G401.6 (cell line): ENCODE data around the gene CERS1.

Experiments
- FAIRE-seq: peaks from 2 replicates; lab custom pipeline; 2012; peaks lifted over from hg19 to GRCh38; lab: Jason Lieb, UNC

CERS1 gene

DNA sequence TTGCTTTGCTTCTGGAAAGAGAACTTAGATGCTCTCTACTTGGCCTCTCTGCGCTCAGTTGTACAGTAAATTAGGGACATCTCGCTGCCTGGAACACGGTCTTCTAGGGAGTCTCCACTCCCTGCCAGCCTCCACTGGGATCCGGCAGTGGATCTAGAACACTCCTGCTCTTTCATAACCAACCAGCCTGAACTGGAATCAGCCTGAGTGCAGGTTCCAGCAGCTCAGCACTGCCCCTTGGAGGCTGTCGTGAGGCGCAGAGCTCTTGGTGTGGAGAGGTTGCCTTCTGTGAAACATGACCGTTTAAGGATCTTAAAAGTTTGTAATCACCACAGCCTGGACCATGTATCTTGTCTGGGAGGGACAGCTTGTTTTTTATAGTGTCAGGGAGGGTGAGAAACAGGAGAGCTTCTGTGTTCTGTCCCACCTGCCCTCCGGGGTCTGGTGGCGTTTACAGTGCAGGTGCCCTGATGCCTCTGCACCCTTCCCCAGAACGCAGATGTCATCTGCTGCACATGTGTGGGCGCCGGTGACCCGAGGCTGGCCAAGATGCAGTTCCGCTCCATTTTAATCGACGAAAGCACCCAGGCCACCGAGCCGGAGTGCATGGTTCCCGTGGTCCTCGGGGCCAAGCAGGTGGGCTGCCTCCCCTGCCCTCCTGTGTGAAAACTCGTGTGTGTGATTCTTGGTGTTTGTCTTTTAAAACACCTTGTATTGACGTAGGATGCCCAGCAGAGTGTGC, 39.4 kb downstream of the CERS1 start:
- FAIRE-seq: peak; percentile 78

DNA sequence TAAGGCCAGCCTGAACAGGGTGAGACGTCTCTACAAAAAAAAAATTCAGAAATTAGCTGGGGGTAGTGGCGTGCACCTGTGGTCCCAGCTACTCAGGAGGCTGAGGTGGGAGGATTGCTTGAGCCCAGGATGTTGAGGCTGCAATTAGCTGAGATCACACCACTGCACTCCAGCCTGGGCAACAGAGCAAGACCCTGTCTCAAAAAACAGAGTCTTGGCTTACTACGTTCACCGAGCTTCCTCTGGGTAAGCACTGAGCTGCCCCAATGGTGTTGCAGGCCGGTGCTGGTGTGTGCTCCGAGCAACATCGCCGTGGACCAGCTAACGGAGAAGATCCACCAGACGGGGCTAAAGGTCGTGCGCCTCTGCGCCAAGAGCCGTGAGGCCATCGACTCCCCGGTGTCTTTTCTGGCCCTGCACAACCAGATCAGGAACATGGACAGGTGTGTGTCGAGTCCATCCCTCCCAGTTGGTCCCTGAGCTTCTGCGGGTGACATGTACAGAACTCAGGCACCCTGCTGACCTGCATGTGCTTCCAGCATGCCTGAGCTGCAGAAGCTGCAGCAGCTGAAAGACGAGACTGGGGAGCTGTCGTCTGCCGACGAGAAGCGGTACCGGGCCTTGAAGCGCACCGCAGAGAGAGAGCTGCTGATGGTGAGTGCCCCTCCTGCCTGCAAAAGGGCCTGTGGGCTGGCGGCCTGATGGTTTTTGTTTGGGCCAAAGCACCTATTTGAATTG, 40.1 kb downstream of the CERS1 start:
- no peak for FAIRE-seq

DNA sequence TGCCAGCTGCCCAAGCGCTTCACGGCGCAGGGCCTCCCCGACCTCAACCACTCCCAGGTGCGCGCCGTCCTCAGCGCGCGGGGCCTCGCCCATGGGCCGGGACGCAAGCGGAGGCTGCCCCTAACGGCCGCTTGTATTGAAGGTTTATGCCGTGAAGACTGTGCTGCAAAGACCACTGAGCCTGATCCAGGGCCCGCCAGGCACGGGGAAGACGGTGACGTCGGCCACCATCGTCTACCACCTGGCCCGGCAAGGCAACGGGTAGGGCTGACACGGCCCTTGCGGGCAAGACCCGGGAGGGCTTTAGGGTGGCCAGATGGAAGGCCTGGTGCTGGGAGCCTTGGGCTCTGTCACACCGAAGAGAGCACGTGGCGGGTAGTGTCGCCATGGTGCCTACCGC, 41.0 kb downstream of the CERS1 start:
- FAIRE-seq: no peak

DNA sequence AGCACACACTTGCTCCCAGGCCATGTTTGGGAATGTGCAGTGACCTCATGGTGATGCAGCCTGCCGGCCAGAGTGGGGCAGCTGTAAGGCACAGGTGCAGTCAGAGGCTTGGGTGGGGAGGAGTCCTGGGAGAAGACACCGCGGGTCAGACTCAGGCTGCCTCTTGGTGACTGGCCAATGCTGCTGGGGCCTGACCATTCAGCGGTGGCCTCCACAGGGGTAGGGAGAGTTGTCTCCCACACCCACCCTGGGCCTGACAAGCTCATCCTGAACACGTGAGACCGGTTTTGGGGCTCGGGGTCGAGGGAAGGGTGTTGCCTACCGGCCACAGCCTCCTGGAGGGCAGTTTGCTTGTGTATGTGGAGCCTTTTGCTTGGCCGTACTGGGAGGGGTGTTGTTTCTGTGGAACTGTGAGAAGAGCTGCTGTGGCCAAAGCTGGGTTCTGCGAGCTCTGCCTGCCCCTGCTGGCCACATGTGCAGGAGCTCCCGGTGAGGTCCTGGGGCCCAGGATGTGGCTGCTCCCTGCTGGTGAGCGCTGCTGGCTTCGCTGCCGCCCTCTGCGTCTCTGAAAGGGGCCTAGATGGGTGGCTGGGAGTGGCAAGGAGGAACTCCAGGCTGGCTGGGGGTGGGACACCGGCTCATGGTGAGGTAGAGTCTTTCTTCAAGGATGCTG, 42.1 kb downstream of the CERS1 start:
- no peak for FAIRE-seq

DNA sequence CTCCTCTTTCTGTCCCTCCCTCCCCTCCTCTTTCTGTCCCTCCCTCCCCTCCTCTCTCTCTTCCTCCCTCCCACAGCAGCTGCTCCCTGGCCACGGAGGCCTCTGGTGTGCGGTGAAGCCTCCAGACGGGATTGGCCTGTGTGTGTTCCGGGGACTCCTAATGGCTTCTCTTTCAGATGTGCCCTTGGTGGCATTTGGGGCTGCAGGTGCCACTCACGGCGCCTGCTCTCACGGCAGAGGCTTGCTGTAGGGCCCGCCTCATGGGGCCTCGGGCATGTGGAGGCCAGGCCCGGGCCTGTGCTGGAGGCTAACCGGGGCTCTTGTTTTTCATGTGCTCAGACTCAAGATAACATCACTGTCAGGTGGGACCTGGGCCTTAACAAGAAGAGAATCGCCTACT, 43.3 kb downstream of the CERS1 start:
- FAIRE-seq: no peak

DNA sequence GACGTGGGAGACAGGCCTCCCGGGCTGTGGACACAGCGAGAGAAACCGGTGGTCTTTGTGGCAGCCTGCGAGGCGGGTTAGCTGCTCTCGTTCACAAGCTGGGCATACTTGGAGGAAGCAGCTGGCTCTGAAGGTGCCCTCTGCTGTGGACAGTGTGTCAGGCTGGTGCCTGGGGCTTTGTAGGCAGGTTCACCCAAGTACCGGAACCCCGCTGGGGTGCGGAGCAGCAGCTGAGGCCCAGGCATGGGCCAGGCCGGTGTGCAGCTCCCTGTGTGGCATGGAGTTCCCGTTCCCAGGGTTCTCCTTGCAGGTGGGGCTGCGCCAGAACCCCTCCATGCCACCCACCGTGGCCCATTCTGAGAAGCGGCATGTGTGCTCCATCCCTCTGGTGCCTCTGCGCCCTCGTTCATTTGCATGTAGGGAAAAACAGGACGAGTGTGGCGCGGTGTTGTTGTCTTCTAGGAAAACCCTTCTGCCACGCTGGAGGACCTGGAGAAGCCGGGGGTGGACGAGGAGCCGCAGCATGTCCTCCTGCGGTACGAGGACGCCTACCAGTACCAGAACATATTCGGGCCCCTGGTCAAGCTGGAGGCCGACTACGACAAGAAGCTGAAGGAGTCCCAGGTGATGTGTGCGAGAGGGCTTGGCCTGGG, 44.2 kb downstream of the CERS1 start:
- no peak for FAIRE-seq

DNA sequence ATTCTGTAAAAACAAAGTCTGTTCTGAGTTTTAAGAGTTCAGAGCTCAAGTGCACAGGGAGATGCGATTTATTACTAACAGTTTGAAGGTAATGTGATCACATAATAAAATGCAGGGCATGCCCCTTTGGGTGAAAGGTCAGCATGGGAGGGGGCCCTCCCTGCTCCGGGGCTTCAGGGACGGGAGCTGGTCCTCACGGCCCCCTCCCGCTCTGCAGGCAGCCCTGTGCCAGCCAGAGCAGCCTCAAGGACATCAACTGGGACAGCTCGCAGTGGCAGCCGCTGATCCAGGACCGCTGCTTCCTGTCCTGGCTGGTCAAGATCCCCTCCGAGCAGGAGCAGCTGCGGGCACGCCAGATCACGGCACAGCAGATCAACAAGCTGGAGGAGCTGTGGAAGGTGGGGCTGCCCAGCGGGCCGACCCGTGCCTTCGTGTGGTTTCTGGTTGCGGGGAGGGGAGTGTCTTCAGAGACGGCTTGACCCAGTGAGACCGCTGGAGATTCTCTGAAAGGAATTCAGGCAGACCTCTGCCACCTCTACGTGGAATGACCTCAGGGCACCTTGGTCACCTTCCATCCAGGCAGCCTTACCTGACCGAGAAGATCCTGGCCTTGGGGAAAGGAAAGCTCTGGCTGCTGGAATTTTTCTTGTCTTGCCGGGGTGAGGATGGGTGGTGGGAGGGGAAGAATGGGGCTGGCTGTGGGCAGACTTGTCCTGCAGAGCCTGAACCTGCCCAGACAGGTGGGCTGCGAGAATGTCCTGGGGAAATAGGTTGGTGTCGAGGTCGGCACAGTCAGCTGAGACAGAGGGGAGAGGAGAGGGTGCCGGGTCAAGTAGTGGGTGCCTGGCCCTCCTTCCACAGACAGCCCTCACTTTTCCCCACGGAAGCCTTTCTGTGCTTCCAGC, 45.2 kb downstream of the CERS1 start:
- FAIRE-seq: no peak

DNA sequence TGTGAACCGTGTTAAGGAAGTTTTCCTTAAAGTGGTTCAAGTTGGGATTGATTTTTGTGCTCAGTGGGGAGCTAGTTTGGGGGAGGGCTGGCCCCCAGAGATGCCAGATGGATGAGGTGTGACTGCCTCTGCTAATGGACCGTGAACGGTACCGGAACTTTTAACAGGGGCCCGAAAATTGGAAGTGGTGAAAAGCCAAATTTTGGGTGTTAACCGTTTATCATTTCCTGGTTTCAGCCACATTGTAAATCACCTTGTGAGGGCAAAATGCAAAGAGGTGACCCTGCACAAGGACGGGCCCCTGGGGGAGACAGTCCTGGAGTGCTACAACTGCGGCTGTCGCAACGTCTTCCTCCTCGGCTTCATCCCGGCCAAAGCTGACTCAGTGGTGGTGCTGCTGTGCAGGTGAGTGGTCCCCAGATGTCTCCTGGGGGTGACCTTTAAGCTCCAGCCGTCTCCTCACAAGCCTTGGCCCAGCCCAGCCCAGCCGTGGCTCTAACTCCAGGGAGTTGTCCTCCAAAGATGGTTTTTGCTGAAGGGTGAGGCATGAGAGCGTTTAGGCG, 46.0 kb downstream of the CERS1 start:
- FAIRE-seq: no peak

DNA sequence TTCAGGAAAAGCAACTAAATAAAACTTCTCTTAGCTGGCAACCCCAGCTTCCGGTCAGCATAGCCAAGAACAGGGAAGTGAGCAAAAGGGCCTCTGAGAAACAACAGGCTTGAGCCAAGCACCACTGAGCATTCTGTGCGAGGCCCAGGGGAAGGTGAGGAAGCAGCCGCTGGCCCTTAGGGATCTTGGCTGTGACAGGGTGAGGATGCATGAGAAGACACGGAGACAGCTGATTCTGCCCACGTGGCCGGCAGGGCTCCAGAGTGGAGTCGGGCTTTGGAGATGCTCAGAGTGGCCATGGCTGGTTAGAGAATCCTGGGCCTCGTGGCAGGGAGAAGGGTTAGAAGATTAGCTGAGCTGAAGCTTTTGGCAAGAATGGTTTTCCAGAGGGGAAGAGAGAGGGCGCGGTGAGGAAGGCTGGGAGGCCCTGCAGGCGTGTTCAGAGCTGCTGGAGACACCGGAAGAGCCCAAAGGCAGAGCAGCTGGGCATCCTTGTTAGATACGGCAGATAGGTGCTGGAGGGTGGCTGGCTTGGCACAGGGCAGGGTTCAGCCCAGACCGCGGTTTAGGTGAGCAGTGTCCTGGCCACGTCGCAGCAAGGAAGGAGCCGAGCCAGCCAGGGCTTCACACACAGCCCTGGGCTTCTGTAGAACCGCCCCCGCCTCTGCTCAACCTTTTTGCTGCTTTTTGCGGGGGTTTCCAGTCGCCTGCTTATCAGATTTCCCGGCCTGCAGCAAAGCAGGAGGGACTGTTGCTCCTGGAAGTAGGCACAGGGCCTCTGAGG, 46.9 kb downstream of the CERS1 start:
- FAIRE-seq: no peak

DNA sequence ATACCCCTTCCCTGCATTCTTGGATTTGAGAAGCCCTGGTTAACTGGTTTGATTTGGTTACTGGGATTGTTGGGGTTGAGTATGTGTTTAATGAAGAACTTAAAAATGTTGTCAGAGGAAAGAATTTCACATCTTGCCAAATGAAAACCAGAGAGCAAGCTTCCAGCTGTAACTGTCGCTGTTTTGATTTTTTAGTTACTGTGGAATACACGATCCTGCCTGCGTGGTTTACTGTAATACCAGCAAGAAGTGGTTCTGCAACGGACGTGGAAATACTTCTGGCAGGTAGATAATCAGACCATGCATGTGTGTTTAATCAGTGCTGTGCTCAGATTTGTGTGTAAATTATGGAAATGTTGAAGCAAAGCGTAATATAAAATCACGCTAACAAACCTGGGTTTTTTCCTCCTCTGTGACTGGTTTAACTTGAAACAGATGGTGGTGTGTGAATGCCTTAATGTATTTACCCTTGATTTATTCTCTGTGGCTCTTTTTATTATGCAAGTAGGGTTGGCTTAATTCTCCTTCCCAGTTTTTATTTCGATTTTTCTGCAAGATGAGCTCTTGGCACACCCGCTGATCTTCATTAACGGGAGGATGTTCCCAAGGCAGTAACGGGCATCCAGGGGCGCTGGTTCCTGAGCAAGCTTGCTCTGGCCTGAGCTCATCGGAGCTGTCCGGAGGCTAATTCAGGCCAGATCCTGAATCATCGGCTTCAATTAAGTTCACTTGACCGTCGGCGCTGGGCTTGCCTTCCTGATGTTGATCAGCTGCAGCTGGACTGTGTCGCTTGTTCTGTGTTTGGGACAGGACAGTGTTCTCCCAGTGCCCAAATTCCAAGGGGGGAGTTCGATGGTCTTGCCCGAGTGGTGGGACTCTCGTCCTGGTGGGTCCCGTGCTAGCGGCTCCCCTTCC, 48.2 kb downstream of the CERS1 start:
- FAIRE-seq: no peak

DNA sequence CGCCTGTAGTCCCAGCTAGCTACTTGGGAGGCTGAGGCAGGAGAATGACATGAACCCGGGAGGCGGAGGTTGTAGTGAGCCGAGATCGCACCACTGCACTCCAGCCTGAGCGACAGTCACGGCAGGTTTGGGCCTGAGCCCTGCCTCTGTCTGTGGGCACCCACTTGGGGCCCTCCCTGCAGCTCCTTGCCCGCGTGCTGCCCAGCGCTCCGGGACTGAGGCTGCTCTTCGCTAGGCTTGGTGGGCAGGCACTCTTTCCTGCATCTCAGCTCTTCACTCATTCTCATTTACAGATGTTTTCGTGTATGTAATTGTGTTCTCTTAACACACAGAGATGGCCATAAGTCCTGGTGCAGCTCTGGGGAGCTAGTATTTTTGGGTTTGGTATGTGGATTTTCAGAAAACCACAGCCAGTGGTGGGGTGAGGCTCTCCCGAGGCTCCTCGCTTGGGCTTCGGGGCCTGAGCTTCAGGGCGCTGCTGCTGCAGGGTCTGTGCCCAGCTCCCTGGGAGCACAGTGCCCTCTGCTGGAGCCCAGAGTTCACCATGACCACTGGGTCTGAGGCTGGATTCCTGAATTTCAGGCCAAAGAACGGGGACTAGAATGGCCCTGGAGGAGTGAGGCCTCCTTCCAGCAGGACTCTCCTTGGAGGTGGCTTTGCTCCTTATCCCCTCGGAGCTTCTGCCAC, 49.0 kb downstream of the CERS1 start:
- FAIRE-seq: peak; percentile 93

DNA sequence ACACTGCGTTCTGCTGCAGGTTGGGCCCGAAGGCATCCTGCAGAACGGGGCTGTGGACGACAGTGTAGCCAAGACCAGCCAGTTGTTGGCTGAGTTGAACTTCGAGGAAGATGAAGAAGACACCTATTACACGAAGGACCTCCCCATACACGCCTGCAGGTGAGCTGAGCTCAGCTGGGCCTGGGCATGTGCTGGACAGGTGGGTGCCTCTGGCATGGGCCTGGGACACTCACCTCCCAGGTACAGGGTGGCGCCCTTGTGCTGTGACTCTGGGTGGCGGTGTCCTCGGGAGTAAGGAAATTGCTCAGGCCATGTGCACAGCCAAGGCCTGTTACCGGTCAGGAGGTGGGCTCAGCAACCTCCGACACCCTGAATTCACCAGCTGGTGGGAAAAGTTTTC, 50.0 kb downstream of the CERS1 start:
- no peak for FAIRE-seq

DNA sequence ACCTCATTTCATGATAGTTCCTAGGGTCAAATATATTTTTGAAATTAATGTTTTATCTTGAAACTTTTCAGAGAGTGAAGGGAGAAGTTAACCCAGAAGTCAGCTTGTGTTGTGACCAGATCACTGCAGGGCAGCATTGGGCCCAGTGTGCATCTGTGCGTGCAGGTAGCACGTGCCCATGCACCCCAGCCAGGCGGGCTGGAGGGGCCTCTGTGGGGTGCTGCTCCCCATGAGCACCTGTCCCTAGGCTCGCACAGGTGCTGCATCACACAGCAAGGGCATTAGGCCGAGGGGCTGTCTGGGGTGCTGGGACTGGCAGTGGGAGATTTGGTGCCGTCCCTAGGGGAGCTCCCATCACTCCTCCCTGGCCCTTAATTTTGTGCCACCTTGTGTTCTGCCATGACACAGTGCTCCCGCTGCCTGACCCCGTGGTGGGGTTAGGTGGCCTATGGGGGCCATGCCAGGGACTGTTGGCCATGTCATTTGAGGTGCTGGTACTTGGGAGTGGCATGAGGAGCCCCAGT, 51.1 kb downstream of the CERS1 start:
- no peak for FAIRE-seq

DNA sequence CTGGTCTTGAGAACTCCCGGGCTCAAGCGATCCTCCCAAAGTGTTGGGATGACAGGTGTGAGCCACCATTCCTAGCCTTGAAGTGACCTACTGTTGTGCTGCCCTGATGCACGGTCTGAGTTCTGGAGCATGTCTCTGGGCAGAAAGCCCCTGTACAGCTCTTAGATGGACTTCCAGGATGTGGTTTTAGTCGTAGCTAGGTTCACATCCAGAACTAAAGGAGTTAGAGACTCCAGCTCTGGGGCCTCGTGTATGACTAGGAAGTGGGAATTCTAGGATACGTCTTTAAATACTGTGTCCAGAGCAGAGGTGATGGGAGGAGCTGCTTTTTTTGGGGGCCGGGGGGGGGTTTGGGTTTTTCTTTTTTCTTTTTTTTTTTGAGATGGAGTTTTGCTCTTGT, 52.0 kb downstream of the CERS1 start:
- no peak for FAIRE-seq

DNA sequence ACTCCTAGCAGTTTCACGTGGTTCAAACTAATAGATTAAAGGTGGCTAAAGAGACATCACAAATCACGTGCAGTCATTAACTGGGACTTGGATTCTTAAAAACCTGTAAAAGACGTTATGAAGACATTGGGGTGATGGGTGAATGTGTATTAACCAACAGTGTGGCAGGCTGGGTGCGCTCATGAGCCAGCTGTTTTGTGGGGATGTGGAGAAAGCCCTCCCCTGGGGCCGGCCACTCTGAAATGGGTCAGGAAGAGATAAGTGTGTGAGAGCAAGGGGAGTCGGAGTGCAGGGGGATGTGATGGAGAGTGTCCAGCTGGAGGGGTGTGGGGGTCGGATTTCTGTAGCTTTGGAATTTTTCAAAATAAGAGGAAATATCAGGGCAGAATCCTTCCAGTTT, 53.8 kb downstream of the CERS1 start:
- no peak for FAIRE-seq

DNA sequence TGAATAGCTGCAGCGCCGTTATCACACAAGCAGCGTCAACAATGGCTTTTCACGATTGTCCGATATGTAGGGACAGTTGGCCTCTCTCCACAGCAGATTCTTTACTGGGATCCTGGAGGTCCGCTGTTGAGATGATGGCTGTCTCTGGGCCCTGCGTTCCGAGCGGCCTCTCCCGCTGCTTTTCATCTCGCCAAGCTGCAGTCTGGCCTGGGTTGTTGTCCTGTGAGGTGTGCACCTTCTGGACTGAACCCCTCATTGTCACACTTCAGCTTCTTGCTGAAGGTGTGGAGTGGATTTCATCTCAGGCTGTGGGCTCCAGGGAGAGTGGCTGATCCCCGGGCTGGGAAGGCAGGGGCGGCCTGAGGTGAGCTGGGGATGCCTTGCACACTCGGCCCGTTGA, 54.6 kb downstream of the CERS1 start:
- no peak for FAIRE-seq

DNA sequence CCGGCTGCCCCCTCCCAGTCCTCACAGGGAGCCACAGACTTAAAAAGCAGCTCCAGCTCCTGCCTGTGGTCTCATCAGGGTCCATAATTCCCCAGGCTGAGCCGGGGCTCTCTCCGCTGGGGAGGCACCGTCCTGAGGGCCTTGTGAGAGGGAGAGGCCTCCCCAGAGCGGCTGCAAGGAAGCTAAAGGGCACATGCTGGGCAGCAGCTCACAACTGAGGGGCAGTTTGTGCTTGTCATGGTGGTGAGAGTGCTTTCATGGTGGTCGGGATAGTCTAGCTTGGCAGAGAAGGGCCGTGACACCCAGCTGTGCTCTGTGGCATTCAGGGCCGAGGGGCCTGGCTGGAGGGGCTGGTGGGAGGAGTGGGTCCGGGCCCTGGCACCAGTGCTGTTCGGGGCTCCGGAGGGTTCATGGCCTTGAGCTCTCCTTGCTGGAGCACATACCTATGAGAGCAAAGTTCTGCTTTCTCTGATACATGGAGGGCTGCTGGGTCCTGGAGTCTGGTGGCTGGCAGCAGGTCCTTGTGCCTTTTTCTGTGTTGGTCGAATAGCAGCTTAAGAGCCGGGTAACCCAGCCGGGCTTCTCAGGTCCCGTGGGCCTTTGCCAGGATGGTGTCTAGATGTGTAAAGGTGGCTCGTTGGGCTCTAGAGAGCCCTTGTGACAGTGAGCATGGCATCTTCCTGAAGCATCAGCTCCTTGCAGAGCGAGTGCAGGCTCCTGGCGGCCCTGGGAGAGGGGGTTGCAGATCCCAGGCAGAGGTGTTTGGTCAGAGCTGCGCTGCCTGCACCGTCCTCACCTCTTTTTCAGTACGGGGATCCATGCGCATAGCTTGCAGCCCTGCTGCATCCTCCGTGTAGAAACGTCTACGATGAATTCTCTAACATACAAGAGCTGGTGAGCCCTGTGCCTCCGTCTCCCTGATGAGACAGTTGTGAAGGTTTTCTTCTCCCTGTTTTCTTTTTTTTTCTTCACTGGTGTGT, 55.4 kb downstream of the CERS1 start:
- FAIRE-seq: no peak
